ENCODE measurements around the gene JAML.

DNA sequence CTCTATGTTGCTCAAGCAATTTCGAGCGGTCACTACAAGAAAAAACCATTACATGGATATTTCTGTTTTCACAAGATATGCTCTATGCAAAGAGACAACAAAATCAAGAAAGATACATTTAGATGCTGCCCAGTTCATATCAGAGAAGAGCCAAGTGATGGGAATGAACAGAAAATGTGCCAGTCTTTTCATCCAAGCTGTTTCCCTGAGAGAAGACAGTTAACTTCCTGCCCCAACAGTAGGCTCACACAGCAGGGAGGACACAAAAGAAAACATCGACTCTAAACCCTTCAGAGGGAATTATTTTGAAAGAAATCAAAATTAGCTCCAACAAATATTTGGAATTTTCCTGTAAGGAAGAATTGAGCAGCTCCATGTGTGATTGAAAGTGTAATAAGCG lies 11.6 kb downstream of the JAML start:
- no peak for TF ChIP-seq SUZ12 (IDR thresholded peaks at IDR 0.05; ENCODE audit: extremely low read depth, insufficient read depth, insufficient read length)
- no peak for TF ChIP-seq ZNF274 (IDR thresholded peaks at IDR 0.05; ENCODE audit: low read depth, low read length)
